GM21367 (cell line): ENCODE results near the gene STXBP2.

Experiments
- ATAC-seq: cut with Tn5 transposase; IDR thresholded peaks from one replicate; pipeline ENCODE4 v1.9.1; 2021; ENCODE audit not compliant: unreplicated experiment

STXBP2 gene

DNA sequence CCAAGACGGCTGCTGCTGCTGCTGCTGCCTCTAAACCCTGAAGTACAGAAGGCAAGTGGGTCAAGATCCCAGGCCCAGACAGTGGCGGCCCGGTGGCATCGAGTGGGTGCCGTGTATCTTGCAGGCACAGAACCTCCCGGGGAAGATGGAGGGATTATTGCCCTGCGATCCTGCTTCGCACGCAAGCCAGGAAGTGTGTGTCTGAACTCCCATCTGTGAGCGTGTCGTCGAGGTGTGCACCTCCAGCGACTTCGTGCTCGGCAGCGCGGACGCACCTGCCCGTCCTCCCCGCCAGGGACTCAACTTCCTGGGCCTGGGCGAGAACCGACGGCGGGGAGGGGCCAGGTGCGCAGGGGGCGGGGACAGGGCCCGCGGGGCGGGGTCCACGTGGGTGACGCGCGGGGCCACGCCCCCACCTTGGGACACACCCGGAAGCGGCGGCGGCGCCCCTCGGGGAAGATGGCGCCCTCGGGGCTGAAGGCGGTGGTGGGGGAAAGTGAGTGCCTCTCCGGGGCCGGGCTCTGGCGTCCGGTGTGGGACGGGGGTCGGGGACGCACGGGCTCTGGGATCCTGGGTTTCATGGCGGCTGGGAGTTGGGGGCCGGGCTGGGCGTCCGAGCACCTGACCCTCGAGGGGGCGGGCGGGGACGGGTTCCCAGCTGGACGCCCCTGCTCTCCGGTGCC is at the start of gene STXBP2:
Gene STXBP2 (plus strand): TSS at position 420 of the 683 bp plus-strand sequence. CDS start 40 bp downstream, at position 460.
- ATAC-seq = no peak

DNA sequence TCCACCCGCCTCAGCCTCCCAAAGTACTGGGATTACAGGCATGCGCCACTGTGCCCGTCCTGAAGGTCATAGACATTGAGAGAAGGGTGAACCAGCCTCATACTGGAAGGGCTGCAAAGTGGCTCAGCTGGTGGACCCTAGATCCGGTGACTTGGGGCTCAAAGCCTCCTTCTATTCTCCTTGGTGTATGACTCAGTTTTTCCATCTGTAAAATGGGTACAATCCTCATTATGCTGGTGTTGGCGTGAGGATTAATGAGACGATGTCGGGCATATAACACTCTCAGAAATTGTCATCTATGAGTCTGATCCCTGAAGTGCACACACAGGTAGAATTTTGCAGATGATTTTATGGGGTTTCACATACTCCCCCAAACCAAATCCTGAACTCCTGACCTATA is 47.1 kb upstream of the STXBP2 start:
- ATAC-seq = no peak

DNA sequence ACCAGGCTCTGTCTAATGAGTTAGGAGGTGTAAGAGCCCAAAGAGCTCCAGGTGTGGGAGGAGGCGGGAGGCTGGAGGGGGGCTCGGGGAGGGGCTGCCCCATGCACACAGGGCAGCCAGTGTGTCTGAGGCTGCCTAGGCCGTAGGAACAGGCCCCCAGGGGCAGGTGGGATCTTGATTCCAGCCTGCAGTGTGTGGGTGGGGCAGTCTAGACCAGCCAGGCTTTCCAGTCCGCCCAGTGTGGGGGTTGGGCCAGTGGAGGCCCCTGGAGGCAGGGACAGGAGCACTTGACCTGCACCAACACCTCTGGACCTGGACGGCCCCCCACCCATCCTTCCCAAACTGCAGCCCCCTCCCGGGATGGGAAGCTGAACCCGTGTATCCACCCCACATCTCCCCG is 46.7 kb upstream of the STXBP2 start:
- no peak for ATAC-seq

DNA sequence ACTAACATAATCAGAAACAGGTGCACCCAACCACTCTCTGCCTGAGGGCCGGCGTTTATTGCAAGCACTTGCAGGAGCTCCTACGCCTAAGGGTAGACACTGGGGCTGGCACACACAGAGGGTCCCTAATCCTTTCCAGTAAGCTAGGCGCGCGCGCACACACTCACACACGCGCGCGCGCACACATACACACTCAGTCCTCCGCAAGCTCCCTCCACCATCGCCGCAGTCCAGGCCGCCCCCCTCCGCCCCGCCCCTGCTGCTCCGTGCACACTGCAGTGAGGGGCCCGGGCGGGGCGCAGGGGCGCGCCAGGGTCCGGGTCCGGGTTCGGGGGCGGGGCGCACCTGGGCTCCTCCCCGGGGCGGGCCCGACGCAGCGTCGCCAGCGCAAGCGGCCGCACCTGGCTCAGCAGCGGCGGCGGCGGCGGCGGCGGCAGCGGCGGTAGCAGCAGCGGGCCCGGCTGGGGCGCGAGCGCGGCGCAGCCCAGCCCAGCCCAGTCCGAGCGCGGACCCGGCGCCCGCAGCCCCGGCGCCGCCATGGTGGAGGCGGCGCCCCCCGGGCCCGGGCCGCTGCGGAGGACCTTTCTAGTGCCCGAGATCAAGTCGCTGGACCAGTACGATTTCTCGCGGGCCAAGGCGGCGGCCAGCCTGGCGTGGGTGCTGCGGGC is 41.3 kb upstream of the STXBP2 start, which contains the start of gene CAMSAP3:
Gene CAMSAP3 (plus strand): TSS at position 398 of the 668 bp plus-strand sequence. CDS start 140 bp downstream, at position 538.
- no peak for ATAC-seq

DNA sequence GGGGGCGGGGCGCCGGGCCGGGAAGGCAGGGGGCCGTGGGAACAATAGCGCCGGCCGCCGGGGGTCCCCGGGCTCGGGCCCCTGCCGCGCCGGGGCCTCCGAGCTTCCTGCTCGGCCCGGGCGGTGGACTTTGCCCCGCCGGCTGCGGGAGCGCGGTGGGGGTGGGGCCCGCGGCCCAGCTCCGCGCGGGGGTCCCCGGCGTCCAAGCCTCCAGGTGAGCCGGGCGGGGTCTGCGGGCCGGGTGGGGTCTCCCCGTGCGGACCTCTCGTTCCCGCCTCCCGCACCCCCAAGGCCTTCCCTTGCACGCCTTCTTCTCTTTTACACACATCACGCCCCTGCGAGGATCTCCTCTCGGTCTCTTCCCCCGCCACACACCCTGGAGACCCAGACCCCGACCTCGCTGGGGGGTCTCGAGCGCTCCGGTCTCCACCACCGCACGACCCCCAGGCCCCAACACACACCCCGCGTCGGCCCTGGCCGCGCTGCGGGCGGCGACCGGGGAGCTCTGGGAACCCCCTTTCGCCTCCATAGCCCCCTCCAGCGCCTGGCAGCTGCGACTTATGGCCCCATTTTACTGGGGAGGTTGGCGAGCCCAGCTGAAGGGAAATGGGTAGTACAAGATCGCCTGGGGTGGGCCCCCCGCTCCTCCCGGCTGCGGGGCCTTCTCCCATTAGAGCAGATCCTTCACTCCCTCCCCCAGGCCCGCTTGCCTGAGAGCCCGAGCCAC is 40.5 kb upstream of the STXBP2 start:
- ATAC-seq = no peak

DNA sequence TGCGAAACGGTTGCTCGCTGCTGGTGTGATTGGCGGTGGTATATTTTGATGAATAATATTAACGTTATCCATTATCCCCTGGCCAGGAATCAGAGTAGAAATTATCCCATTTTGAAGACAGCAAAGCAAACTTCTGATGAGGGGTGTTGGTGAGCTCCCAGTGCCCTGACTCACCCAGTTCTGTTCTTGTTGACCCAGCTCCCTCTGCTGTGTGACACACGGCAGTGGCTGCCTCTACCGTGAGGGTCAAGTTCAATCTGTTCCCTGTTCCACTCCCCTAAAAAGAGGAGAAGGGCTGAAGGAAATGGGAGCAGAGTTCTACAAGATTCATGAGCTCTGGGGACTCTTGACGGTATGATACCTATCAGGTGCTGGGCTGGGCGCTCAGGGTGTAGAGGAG is 39.2 kb upstream of the STXBP2 start:
- ATAC-seq = no peak

DNA sequence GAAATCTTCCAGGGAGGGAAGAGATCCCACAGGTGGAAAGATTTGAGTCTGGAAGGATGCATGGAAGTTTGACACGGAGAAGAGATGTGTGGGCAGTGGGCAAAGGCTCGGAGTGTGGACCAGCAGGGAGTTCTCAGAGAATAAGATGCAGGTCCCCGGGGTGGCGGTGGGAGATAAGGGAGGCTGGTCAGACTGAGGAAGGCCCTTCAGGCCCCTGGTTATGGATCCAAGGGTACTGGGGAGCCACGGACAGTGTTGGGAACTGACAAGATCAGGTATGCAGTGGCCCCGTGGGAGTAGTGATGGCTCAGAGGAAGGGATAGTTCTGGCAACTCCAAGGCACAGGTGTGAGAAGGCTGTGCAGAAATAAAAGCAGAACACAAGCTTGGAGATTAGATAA is 38.7 kb upstream of the STXBP2 start:
- ATAC-seq = no peak

DNA sequence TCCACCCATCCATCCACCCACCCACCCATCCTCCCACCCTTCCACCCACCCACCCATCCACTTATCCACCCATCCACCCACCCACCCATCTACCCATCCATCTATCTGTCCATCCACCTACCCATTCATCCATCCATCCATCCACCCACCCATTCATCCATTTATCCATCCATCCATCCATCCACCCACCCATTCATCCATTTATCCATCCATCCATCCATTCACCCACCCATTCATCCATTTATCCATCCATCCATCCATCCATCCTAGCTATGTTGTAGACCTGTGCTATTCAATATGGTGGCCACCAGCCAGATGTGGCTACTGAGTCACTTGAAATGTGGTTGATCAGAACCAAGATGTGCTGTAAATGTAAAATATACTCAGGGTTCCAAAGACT is 36.2 kb upstream of the STXBP2 start:
- no peak for ATAC-seq

DNA sequence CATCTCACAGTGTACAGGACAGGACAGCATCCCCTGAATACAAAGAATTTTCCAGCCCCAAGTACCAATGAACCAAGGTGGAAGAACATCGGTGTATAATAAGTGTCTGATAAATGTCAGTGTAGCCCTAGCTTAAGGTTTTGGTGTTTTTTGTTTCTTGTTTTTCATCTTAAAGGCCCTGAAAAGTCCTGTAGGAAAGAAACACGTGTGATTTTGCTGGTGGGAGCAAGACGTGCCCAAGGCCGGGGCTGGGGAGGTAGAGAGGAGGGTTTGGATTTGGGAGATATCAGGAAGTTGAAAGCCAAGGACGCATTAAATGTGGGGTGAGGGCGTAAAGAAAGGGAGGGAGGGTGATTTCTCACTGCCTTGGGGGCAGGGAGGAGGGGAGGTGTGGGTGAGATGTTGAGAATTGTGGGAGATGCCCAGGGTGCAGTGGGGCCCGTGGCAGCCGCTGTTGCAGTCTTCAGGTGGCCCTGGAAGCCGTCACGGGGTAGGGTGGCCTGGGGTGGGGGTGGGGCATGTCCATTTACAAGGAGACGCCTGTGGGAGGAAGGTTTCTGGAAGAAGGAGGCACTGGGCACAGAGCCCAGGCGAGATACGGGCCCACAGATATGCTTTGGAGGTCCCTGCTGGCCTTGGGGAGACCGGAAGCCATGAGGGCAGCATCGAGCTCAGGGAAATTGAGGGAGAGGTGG is 34.5 kb upstream of the STXBP2 start:
- ATAC-seq = no peak

DNA sequence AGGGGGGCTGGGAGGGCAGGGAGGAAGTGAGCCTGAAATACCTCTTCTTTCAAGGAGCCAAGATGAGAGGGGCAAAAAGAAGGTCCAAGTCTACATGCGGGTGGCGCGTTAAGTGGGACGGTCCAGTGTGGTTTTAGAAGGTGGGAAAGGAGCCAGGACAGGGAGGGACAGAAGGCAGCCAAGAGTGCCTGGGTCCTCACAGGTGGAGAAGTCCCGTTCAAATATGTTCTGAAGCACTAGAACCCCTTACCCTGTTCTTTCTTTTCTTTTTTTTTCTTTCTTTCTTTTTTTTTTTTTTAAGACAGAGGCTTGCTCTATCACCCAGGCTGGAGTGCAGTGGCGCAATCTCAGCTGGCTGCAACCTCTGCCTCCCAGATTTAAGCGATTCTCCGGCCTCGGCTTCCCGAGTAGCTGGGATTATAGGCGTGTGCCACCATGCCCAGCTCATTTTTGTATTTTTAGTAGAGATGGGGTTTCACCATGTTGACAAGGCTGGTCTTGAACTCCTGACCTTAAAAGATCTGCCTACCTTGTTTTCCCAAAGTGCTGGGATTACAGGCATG is 33.9 kb upstream of the STXBP2 start:
- ATAC-seq = no peak

DNA sequence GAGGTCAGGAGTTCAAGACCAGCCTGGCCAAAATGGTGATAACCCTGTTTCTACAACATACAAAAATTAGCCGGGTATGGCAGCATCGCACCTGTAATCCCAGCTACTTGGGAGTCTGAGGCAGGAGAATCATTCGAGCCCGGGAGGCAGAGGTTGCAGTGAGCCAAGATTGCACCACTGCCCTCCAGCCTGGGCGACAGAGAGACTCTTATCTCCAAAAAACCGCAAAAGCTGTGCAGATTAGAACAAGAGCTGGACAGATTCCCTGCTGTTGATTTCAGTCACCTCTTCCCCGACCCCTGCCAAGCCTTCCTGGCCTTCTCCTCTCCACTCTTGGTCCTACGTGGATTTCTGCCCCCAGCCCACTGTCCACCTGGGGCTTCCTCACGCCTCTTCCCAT is 33.0 kb upstream of the STXBP2 start:
- no peak for ATAC-seq

DNA sequence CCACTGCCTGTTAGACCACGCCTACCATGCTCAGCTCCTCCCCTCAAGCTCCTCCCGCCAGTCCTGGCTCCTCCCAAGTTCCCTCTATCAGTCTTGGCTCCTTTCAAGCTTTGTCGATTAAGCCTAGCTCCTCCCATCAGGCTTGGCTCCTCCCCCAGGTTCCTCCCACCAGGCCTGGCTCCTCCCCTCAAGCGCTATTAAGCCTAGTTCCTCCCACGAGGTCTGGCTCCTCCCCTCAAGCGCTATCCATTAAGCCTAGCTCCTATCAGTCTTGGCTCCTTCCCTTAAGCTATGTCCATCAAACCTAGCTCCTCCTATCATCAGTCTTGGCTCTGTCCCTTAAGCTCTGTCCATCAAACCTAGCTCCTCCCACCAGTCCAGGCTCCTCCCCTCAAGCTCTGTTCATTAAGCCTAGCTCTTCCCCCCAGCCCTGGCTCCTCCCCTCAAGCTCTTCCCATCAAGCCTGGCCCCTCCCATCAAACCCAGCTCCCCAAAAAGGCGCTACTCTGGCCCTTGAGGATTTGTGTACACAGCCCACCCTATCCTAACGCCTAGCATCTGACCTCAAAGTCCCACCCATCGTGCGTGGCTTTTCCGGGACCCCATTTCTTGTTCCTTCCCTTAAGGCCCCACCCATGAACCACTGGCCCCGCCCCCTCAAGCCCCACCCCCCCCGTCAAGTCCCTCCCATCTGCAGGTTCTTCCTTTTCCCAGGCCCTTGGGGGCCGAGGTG is 31.3 kb upstream of the STXBP2 start:
- ATAC-seq = no peak

DNA sequence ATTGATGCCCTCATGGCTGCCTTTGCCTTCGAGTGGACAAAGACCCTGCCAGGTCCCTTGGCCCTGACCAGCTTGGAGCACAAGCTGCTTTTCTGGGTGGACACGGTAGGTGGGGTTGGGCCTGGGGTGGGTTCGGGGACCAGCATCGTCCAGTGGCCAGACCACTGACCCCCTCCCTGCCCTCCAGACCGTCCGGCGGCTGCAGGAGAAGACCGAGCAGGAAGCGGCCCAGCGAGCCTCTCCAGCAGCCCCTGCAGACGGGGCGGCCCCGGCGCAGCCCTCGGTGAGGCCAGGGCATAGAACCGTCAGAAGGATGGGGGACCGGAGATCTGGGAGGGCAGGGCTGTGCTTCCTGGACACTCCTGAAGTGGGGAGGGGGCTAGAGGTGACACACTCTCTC is 30.6 kb upstream of the STXBP2 start:
- no peak for ATAC-seq

DNA sequence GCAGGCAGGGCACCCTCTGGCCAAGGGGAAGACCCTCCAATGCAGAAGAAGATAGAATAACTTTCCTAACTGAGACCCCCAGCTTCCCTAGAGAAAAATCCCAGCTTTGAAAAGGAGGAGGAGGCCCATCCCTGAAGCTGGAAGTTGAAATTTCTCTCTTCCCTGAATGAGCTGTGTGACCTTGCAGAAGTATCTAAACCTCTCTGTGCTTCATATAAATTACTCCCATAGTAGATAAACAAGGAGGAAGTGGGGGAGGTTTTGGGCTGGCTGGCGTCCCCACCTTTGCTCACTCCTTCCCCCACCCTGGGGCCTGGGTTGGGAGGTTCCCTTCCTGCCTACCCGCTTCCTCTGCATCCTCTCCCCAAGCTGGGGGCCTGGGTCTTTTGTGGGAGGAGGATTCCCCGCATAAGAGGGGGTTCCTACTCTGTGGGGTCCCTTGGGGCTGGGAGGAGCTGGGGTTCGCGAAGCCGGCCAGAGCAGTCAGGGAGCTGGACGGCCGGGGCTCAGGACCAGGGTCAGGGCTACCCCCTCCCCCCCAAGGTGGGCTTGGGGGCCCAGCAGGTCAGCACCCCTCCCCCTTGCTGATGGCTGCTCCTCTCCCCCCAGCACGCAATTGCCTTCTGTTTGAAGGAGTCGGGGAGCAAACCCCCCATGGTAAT is 29.6 kb upstream of the STXBP2 start:
- no peak for ATAC-seq

DNA sequence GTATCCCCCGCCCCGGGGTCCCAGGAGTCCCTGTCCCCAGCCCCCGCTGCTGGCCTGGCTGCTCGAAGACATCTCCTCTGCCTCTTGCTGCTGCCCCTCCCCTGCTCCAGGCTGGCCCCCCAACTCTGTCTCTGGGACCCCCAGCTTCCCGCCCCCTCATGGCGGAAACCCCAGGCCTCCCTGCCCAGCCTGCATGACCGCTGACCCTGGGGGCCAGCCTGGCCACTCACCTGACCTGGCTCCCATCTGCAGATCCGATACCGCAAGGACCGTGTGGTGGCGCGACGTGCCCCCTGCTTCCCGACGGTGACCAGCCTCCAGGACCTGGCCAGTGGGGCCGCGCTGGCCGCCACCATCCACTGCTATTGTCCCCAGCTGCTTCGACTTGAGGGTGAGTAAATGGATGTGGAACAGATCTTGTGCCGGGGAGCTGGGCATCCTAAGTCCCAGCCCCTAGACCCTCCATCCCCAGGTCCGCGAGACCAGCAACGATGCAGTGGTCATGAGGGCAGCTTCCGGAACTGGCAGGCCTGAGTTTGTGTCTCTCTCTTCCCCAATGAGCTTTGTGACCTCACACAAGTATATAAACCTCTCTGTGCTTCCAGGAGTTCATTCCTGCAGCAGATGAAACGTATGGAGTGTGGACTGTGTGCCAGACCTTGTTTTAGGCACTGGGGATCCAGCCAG is 28.9 kb upstream of the STXBP2 start:
- no peak for ATAC-seq

DNA sequence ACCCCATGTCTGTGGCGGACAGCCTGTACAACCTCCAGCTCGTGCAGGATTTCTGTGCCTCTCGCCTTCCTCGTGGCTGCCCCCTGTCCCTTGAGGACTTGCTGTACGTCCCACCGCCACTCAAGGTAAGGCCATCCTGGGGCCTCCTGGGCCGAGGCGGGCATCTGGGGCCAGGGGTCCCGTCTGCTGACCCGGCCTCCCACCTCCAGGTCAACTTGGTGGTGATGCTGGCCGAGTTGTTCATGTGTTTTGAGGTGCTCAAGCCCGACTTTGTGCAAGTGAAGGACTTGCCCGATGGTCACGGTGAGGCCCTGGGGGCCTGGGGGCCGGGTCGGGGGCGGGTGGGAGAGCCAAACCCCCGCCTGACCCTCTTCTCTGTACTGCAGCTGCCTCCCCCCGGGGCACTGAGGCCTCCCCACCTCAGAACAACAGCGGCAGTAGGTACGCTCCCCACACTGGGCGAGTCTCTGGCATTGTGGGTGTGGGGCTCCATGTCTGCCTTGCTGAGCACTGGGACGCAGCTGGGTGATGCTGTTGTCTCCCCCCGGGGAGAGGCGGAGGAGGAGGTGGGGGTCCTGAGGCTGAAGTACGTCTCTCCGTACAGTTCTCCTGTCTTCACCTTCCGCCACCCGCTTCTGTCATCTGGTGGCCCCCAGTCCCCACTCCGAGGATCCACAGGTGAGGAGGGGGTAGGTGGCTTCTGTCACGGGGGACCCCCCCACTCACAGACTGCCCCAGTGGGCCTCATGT is 26.2 kb upstream of the STXBP2 start:
- no peak for ATAC-seq

DNA sequence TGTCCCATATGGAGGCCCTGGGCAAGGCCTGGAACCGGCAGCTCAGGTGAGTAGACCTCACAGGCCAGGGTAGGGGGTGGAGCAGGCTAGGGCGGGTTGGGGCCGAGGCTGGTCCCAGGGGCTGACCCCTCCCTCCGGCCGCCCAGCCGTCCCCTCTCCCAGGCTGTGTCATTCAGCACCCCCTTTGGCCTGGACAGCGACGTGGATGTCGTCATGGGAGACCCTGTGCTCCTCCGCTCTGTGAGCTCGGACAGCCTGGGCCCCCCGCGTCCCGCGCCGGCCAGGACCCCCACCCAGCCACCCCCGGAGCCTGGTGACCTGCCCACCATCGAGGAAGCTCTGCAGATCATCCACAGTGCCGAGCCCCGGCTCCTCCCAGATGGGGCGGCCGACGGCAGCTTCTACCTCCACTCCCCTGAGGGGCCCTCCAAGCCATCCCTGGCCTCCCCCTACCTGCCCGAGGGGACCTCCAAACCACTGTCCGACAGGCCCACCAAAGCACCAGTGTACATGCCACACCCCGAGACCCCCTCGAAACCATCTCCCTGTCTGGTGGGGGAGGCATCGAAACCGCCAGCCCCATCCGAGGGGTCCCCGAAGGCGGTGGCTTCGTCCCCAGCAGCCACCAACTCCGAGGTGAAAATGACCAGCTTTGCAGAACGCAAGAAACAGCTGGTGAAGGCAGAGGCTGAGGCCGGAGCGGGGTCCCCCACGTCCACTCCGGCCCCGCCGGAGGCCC is 25.2 kb upstream of the STXBP2 start:
- no peak for ATAC-seq
